HTERT RPE-1 (cell line): ENCODE results near the gene TIGD6.
"Not testable (repeated sequence)": the region's sequence is repeated elsewhere in the genome, so short reads cannot be mapped to it uniquely, and the experiment has no call there.

ENCODE experiments used
- in situ Hi-C: fragments of 300-500 bp; cut with MboI; formaldehyde crosslinking; loops from 4 replicates; pipeline ENCODE4 v1.14.3; 2020; ENCODE audit warnings: low sequenced_read_pairs

The TIGD6 gene

GRCh38 chr5:150000256-150000989 is at the start of gene TIGD6, which contains the start of gene HMGXB3:
TIGD6 (minus strand) TSS chr5:150000654; CDS start chr5:149996348, 4,306 bp downstream.
HMGXB3 (plus strand) TSS chr5:150000739; CDS start chr5:150004853, 4,114 bp downstream.
- in situ Hi-C loops: no loop called here

DNA sequence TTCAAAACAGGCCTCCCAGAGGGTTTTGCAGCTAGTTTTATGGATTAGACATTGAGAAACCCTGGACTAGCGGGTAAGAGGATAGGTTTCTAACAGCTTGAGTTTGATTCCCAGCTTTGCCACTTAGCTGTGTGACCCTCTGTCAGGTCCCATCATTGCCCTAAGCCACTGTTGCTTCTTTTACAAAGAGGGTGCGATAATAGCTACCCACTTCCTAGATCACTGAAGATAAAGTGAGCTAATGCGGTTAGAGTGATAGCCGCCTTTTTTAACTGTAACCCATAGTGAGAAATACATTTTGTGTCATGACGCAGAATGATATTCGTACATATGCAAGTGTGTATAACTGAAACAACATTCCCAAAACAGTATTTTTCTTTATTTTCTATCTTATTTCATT is 45.6 kb upstream of the TIGD6 start:
- in situ Hi-C loops: no loop called here

GRCh38 chr5:150045549-150045948 is 45.1 kb upstream of the TIGD6 start:
- in situ Hi-C loops: no loop called here

GRCh38 chr5:150044712-150045111 is 44.3 kb upstream of the TIGD6 start:
- in situ Hi-C loops: no loop called here

DNA sequence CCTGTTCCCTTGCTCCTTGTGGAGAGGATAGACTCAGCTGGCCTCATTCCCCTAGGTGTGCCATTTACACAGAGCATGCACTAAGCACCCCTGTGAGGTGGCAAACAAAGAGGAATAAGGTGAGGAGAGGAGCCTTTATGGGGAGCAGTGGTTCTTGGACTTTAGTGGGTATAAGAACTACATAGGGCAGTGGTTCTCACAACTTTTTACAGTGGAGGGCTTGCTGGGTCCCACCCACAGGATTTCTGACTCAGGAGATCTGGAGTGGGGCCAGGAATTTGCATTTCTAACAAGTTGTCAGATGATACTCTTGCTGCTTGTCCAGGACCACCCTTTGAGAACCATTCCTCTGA is 43.9 kb upstream of the TIGD6 start:
- in situ Hi-C loops: no loop called here

- in situ Hi-C loops: no loop called here
Measured at GRCh38 chr5:150043657-150044328, 43.3 kb upstream of the TIGD6 start.

DNA sequence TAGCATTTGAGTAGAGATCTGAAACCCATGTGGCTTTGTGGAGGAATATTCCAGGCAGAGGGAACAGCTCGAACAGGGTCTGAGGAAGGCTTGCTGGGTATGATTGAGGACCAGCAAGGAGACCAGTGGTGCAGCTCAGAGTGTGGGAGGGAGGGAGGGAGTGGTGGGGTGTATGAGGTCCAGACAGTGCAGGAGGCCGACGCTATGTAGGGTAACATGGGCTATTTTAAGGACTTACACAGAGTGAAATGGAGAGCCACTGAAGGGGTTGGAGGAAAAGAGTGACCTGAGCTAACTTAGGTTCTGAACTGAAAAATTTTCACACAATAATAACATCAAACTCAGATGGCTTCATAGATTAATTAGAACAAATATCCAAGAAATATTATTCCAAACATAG is 42.0 kb upstream of the TIGD6 start:
- in situ Hi-C loops: no loop called here

- in situ Hi-C loops: no loop called here
Measured at GRCh38 chr5:150038547-150038946, 38.1 kb upstream of the TIGD6 start.

DNA sequence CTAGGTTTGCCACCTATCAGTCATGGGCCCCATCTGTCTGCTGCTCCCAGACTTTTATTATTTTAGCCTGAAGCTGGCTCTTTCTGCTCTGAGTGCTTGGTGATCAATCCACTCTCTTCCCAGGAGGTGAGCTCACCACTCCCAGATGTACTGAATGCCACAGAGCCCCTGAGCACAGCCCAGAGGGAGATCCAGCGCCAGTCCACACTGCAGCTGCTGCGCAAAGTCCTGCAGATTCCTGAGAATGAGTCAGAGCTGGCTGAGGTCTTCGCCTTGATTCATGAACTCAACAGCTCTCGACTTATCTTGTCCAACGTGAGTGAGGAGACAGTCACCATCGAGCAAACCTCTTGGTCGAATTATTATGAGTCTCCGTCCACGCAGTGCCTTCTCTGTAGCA is 36.1 kb upstream of the TIGD6 start:
- in situ Hi-C loops: no loop called here

DNA sequence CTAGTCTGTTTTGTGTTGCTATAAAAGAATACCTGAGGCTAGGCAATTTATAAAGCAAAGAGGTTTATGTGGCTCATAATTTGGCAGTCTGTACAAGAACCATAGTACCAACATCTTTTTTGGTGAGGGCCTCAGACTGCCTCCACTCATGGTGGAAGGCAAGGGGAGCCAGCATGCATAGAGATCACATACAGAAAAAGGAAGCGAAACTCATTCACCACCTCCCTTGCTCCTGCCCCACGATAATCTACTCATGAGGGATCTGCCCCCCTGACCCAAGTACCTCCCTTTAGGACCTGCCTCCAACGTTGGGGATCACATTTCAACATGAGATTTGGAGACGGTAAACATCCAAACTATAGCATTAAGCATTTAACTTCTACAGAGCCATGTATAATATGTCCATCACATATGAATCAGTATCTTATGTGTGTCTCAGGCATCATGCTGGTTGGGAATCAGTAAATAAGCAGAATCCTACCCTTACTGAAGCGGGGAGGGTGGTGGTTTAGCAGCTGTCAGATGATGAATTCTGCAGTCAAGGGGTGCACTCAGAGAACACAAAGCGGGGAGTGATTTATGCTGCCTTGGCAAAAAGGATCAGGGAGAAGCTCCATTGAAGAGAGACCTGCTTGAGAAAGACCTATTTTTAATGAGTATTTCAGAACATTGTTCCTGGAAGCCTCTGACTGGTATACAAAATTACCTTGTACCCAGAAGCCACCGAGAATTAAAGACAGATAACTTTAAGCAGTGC is 34.9 kb upstream of the TIGD6 start:
- in situ Hi-C loops: no loop called here

DNA sequence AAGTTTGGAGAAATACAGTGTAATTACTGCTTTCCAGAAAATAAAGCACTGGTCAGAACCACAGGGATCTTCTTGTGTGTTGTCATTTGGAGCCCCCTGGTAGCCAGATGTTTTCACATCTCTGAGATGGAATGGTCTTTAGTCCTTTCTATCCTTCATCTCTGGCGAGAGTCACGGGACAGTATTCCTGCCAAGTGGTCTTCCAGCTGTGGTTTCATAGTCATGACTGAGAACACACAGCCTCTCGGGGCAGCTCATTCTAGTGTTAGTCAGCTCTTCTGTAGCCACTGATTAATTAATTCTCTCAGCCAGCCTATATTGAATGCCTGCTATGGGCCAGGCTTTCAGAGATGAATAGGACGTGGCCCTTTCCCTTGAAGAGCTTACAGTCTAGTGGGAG is 34.2 kb upstream of the TIGD6 start:
- in situ Hi-C loops: no loop called here

GRCh38 chr5:150033334-150033733 is 32.9 kb upstream of the TIGD6 start:
- in situ Hi-C loops: no loop called here

- in situ Hi-C loops: not testable (repeated sequence)
Measured at GRCh38 chr5:150028047-150028446, 27.6 kb upstream of the TIGD6 start.

DNA sequence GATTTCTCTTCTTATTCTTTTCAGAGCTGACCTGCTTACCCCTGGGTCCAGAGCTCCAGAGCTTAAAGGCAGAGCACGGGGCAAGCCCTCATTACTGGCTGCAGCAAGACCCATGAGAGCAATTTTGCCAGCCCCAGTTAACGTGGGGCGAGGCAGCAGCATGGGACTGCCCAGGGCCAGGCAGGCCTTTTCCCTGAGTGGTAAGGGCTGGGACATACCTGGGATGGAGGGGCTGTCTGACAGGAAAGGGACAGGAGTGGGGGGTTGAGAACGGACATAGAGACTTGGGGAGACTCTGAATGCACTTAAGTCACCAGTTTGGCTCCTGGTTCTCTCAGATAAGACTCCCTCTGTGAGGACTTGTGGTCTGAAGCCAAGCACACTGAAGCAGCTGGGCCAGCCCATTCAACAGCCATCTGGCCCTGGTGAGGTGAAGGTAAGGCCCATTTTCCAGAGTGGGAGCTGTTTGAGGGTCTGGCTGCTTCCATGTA is 26.3 kb upstream of the TIGD6 start:
- in situ Hi-C loops: no loop called here

- in situ Hi-C loops: no loop called here
Measured at GRCh38 chr5:150024346-150024984, 24.0 kb upstream of the TIGD6 start.

- in situ Hi-C loops: no loop called here
Measured at GRCh38 chr5:150023136-150023535, 22.7 kb upstream of the TIGD6 start.

GRCh38 chr5:150022681-150023080 is 22.2 kb upstream of the TIGD6 start:
- in situ Hi-C loops: no loop called here

DNA sequence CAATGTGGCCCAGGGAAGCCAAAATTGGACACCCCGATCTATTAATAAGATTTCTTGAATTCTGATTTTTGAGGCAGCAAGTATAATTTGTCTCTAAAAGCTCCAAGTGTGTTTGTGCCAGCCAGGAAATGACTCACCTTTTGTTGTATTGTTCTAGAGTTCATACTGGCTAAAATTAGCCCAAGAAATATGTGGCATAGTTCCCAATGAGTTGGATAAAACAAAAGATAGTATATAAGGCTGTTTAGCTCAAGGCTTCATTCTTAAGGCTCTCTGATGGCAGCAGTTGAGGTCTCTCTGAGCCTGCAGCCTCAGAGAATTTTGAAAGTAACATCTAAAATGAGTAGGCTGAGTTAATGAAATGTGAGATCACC is 21.7 kb upstream of the TIGD6 start:
- in situ Hi-C loops: no loop called here

DNA sequence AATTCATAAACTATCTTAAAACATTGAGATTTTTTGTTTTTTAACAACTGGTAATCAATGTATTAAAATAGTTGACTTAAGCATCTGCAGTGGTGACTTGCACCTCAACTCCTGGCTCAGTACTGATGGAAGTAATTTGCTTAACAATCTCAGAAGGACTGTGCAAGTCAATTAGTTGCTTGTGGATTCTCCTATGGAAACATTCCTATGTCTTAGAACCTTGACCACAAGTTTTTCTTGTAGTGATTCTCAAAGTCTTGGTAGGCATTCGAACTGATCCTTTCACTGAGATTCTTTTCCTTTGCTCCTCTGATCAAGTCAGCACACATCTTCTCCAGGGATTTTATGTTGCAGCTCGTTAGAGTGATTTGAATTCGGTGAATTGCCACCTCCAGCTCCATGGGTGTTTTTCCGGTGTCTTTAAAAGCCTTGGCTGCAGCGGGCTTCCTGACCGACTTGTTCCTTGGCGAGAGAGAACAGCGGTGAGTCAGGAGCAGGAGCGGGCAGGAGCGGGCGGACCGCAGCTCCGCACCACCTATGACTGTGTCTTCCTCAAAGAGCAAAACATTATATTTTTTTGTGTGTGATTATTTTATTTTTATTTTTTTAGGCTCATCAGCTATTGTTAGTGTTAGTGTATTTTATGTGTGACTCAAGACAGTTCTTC is 21.2 kb upstream of the TIGD6 start:
- in situ Hi-C loops: no loop called here

- in situ Hi-C loops: no loop called here
Measured at GRCh38 chr5:150020249-150020648, 19.8 kb upstream of the TIGD6 start.
